ENCODE results near the gene EPHB1.

Gene EPHB1

DNA sequence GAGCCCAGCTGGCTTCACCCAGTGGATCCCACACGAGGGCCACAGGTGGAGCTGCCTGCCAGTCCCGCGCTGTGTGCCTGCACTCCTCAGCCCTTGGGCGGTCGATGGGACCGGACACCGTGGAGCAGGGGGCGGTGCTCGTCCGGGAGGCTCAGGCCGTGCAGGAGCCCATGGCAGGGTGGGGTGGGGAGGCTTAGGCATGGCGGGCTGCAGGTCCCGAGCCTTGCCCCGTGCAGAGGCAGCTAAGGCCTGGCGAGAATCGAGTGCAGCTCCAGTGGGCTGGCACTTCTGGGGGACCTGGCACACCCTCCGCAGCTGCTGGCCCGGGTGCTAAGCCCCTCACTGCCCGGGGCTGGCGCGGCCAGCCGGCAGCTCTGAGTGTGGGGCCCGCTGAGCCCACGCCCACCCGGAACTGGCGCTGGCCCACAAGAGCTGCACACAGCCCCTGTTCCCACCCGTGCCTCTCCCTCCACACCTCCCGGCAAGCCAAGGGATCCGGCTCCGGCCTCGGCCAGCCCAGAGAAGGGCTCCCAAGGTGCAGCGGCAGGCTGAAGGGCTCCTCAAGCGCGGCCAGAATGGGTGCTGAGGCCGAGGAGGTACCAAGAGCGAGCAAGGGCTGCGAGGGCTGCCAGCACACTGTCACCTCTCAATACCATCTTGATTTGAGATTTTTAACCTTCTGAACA lies 121.4 kb downstream of the EPHB1 start:
- no peak for DNase-seq

DNA sequence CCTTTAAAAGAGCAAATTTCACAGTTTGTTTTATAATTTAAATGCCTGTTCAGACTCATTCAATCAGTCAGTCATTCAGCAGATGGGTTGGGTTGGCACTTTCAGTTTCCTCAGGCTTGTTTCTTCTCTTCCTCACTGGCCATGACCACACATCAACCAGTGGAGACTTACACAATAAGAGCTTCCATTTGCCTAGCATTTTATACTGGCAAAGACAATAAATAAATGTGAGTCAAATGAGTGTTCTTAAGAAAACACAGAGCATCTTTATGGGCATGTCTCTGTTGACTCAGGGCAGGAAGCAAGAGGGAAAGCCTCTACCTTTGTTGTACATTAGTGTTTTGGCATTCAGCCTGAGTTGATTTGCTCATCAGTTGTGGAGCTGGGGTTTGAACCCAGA lies 122.6 kb downstream of the EPHB1 start:
- no peak for DNase-seq

DNA sequence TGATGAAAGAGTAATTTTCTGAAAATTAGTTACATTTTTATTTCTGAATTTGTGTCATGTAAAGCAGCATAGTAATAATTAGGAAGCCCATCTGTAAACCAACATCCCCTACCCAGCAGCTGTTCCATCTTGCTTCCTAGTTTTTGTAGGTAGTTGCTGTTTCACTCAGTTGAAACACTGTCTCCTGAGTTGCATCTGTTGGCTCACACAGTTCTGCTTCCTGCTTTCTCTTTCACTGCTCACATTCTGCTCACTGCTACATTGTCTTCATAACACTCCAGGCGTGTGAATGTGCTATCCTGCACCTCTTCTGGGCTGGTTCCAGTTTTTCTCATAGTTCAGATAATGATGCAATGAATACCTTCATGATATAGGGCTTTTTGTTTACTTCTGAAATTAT lies 123.4 kb downstream of the EPHB1 start:
- no peak for DNase-seq

DNA sequence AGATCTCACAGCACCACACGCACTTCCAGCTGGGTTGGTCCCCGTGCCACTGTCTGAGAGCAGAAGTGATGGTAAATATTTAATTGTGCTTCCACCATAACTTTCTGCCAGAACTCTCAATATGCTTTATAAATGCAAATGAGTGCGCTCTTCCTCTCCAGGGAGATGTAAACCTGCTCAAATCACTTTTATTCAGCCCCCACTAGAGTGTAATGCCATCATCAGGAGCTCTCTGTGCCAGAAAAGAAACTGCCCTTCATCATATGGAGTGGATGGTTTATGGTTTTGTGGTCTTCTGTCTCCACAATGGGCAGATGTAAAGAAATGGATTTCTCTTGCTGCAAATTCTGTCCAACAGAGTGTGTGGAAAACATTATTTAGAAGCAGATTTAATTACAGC lies 127.0 kb downstream of the EPHB1 start:
- no peak for DNase-seq

DNA sequence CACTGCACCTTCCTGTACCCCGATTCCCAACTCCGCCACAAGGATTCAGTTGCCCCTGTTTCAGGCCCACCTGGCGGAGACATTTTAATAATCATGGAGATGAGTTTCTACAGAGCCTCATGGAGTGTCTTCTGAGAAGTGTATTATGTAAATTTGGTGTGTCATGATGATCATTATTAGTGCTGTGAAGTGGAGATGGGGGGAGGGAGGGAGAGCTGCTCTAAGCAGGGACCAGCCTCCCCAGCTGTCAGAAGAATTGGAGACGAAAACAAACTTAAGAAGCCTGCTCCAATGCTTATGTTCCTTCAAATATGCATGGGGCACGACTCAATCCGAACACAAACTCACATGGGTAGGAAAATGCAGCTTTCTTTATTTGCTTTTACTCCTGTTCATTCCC lies 127.8 kb downstream of the EPHB1 start:
- no peak for DNase-seq

DNA sequence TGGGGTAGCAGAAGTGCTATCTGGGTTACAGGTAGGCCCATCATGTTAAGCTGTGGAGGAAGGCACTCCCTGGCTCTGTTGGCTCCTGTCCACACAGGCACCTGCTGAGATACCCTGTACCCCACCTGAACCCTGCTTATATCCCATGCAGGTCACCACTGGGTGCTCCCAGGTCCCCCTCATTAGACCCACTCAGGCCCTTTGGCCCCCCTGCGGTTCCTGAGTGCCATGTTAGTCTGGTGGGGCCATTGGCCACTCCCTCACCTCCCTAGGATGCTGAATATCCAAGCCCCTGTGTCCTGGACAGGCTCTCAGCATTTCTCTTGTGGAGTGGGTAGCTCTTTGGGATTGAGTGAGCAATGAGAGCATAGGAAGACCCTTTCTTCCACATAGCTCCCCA lies 128.2 kb downstream of the EPHB1 start:
- no peak for DNase-seq

DNA sequence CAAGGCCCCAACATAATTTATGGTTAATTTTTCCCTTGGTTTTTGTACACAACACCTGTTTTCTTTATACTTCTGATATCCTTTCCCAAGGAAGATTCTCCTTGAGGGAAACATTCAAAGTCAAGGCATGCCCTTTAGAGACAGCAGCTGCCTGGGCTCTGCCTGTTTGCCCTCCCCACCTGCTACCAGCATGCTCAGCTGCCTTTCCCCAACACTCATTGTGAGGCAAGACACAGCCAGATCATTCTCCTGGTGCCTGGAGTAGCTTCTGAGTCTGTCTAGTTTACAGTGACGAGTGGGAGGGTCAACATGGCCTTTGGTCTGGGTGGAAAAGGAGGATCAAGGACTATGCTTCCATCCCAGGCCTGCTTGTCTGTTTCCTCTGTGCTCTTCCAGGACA lies 132.5 kb downstream of the EPHB1 start:
- no peak for DNase-seq

DNA sequence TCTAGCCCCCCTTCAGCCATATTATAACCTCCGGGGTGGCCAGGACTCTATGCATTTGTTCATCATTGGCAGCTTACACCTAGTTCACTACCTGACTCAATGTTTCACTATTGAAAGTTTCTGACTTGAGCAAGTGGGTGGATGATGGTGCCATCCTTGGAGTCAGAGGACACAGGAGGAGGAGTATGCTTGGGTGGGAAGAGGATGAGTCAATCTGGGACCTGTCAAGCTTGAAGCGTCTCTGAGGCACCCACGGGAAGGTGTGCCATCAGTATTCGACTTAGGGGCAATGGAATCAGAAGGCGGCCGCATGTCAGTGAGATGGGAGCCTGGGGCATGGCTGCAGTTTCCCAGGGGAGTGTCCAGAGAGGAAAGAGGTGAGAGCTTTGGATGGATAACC lies 133.3 kb downstream of the EPHB1 start:
- peak; percentile 9 for DNase-seq

DNA sequence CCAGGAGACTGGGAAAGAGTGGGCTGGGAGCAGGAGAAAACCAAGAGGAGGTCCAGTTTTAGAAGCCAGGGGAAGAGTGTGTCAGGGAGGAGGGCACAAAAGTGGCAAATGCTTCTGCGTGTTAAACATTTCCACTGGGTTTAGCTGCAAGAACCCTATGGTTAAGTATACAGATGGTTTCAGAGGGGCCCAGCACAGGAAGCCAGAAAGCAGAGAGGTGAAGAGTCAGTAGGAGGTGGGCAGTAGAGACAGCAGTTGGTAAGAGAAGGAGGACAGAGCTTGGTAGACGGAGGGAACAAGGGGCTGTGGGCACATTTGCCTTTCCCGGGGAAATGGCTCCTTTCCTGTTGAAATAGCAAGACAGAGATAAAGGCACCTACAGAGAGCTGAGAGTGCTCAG lies 133.8 kb downstream of the EPHB1 start:
- no peak for DNase-seq

DNA sequence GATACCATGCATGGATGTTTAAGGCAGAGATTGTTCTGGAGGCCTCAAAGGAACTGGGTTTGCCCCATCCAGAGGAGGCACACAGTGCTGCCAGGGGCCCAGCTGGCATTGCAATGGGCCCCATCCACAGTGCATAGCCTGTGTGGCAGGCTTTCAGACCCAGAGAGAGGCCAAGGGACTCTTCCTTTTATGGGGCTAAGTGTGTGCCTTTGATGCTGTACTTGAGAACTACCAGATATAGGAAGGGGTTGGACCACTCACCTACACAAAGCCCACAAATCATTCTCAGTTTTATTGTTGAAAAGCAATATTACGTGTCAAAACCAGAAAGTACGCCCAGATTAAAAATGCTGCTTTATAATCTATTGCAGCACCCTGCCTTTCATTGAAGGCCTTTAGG lies 134.9 kb downstream of the EPHB1 start:
- DNase-seq: no peak

DNA sequence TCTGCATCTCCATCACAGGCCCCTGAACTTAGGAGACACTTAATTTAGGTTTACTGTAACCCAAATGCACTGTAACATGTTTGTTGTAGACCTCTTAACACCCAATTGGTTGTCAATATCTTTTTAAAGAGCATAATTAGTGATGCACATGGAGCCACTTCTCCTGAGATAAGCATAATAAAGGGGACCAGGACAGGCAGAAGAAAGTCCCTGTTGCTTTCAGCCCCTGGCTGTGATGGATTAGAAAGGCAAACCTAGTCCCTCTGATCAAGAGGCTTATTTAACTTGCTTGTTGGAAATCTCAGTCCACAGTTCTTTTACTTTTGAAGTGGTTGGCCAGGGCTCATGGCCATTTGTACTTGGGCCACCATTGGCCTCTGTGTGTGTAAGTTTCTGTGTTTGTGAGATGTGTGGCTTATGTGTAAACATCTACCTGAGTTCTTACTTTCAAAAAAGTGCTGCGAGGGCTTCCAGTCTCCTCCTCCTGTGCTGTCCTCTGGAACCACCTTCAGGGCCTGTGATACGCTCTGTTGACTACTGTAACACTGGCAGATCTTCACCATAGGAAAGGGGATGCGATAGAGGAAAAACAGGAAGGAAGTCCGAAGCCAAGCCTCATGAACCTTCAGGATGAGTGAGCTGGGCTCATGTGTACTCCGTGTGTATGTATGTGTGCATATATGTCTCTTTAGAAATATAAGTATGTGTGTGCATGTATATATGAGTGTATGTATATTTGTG lies 136.2 kb downstream of the EPHB1 start:
- DNase-seq: no peak

DNA sequence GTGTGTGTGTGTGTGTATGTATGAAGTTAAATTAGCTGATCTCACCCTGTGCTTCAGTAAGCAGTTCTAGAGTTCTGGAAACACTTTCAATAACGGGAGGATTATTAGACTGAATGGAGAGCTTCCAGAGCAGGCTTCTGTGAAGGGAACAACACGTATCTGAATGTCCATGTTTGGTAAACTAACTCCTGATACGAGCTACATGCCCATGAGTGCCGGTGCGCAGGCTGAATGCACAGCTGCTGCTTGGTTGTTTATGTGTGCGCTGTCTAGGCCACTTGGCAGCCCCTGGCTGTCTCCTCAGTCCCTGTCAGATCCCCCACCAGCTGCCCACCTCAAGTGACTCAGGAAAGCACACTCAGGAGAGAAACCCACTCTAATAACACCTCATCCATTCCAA lies 137.0 kb downstream of the EPHB1 start:
- no peak for DNase-seq

DNA sequence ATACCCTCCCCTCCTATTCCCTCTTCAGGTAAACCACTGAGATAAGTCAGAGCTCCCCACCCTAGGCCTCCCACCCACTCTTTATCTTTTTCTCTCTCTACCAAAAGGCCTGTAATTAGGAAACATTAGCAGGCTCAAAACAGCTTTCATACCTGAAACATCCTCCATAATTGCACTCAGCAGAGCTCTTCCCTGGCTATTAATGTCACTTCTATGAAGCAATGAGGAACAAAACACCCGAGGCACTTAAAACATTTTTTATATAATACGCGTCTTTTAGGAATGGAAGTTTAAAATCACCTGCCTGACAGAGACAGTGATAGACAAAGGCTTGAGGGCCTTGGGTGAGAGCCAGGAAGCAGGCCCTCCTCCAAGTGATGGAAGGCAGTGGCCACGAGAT lies 138.9 kb downstream of the EPHB1 start:
- no peak for DNase-seq

DNA sequence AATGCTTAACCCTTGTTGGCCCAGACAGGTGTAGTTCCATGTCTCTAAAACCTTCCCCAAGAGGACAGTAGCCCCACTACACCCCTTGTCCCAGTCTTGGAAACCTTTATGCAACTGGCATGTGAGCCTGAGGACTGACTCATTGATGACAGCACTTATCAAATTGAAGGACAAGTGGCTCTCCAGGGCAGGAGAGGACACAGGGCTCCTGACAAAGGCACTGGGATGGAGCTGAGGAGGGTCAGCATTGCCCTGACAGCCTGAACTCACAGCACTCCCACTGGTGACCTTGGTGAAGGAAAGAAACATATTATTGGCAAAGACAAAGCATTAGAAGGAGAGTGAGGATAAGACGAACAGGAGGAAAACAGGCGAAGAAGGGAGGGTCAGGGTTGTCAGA lies 139.9 kb downstream of the EPHB1 start:
- DNase-seq: no peak

DNA sequence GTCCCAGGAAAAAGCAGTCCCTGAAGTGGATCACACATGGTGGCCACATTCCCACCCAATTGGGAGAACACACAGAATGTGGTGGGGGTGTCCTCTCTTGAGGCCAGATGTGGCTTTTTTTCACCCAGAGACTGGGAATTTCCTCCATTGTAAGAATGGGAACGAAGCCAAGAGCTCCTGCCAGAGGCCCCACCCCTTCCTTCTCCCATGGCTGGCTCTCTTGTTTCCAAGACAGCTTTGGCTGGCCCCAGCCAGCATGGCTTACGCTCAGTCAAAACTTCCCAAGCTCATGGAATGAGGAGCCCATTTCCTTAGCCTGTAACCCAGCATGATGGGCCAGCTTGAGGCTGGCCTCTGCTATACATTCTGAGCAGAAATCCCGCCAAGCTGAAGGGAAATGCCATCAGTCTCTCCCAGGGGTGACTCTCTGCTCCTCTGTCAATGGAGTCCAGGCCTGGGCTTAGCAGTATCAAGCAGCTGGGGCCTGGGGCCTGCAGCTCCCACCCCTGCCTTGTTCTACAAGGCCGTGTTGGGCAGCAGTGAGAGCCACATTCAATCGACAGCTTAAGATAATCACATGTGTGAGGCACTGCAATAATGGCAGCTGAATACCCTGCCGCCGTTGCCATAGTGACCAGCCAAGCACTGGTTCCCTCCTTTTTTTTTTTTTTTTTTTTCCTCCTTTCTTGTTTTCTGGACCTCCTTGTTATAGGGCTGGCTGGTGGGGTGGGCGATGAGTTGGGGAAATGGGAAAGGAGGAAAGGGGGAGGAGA lies 142.4 kb downstream of the EPHB1 start:
- DNase-seq: no peak

DNA sequence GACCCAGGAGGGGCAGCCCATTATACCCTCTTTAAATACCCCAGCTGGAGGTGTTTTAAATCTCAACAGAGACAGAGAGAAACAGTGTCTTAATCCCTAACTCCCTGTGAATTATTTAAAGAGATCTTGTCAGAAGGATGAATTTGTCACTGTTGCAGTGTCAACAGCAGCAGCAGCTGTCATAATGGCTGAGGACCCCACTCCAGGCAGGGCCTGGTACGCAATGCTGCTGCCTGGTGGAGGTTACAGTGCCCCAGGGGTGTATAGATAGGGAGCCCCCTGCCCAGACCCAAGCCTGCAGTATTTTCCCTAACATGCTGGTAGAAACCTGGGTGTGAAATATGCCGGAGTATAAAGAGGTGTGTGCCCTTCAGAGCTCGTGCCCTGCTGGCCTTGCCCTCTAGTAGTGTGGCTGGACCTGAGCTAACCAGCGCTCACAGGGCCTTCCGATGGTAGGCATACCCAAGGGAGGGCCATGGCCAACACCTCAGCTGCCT lies 143.0 kb downstream of the EPHB1 start:
- no peak for DNase-seq

DNA sequence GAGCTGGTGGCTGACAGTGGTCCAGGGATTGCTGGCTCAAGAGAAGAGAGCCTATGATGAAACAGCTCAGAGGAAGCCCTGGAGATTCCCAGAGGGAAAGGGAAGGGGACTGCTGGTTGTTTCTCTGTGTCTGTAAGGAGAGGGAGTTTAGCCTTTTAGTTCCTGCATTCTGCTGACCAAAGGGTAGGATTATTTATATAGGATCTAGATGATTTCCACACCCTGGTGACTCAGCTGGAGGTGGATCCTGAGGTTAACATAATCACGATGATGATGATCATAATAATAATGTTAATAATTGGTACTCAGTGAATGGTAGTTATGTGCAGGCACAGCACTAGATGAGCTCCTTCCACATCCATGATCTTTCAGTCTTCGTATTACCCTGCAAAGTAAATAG lies 144.9 kb downstream of the EPHB1 start:
- DNase-seq: no peak

DNA sequence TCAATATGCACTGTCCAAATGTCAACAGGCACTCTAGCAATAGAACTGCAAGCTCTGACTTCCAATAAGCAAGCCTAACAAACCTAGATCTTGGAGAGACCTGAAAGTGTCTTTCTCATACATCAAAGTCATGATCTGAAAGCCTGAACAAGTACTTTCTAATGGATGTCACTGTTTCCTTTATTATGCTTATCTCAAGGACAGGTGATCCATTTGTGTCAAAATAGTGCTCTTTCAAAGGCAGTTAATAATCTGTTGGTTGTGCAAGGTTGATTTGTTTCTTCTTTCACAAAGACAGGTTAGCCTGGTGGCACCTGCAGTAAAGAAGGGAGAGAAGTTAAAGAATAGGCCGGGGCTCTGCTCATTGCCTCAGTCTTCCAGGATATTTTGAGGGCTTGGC lies 146.8 kb downstream of the EPHB1 start:
- no peak for DNase-seq

DNA sequence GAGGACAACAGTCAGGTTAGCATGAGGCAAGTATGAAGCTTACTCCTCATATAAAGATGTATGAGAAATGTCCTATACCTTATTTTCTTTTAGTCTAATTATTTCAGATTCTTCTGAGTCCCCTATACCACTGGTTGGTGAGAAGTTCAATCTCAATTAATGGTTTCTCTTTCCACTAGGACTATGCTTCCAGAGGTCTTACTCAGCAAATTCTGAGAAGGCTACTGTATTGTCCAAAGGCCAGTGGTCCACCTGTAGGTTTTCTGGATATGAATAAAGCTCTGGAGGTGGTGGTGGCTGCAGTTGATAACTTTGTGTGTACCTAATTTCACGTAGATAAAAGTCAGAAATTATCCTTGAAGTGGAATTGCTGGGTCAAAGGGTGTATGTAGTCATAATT lies 149.4 kb downstream of the EPHB1 start:
- DNase-seq: no peak

DNA sequence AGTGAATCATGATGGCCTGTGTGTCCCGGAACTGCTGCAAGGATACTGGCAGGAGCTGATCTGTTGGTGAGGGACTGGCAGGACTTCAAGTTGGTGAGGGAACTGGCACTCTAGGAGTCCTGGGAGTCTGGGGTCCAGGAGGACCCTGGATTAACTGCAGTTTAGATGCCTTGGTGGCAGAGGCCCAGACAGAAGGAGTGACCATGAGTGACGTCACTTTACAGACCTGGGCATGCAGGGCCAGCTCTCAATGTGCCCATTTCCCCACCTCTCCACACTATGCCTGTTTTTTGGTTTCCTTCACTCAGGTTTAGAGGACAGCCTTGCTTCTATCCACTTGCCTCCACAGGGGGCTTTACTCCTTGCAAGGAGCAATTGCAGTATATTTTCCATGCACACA lies 154.1 kb downstream of the EPHB1 start:
- DNase-seq: no peak

DNA sequence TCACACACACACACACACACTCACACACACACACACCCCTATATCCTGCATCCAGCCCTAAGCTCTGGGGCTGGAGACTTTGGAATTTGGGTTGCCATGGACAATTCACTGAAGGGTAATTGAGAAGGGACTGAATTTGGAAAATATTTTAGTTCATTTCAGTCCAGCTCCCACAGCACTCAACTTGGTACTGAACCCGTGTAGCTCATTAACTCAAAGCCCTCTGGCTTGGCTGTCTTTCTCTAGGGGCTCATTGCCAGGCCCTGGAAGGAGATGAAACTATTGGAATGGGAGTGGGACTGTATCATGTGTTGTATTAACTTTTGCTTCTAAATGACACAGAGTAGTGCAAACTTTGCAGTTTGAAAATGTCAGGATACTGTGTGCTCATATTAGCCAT lies 157.3 kb downstream of the EPHB1 start:
- no peak for DNase-seq

DNA sequence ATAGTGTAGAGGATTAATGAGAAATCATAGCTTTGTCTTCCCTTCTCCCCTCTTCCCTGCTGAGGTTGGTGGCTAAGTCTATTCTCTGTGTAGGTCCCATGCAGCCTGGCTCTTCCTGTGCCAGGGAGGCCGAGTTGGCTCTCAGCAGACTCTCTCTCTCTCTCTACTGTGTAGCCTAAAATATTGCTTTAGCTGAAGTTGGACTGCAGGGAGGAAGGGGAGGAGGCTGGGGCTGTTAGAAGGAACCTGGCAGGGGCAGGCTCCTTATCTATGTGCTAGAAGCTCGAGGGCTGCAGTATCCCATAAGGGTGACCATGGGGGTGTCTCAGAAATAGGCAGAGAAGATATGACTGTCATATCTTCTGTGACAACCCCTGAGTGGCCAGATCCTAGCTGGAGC lies 160.8 kb downstream of the EPHB1 start:
- DNase-seq: no peak

DNA sequence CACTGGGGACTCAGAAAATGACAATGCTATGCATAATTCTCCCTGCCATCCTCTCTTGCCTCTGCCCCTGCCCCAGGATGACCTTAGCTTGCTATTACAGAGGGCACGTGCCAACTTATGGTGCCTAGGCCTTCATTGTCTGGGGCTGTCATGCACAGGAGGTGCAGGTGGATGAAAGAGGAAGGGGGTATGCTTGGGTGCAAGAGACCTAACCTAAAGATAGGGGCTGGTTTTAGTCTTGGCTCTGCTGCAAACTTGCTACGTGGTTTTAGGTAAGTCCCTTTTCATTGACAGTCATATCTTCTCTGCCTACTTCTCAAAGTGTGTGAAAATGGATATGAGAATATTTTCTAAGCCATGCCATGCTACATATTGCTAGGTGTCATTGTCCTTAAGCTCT lies 161.3 kb downstream of the EPHB1 start:
- DNase-seq: no peak

DNA sequence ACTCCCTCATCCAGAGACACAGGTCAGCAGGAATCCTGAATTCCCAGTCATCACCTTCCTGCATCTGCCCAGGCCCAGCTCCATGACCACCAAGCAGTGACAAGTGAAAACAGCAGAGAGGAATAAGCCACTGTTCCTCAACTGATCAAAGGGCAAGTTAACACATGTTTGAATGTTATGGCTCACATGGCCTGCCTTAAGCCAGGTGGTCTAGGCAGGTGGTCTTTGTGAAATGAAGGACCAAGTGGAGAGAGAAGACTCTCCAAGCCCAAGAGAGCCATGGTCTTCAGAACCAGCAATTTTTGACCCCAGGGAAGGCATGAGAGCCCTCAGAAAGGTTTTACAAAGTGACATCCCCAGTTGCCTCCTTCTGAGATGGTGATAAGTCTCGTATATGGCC lies 161.8 kb downstream of the EPHB1 start:
- DNase-seq: no peak

Data from activated CD4-positive, alpha-beta T cell treated with anti-CD3 and anti-CD28 coated beads for 48 hours (primary cell).